NCI-H146 treated with DMSO at 0.1 percent for 48 hours (cell line): ENCODE data around the gene HOXD8.
A peak's percentile ranks its signal among the peaks of the same experiment; 100 is the strongest.

Experiments used
- DNase-seq: peaks from one replicate; lab custom pipeline; 2025; ENCODE audit not compliant: unreplicated experiment; lab: John Stamatoyannopoulos, UW

HOXD8 gene

GRCh38 chr2:176128172-176128981, 1.1 kb upstream of the HOXD8 start:
- DNase-seq: no peak

- no peak for DNase-seq
Observed at GRCh38 chr2:176129813-176130146, 275 bp downstream of the HOXD8 start.

- no peak for DNase-seq
Observed at GRCh38 chr2:176130147-176130956, 847 bp downstream of the HOXD8 start.

GRCh38 chr2:176130957-176131847, 1.7 kb downstream of the HOXD8 start:
- no peak for DNase-seq

GRCh38 chr2:176131848-176132158, 2.3 kb downstream of the HOXD8 start:
- DNase-seq: no peak

- DNase-seq: no peak
Observed at GRCh38 chr2:176132205-176133171, 3.0 kb downstream of the HOXD8 start.

GRCh38 chr2:176133389-176133788, 3.9 kb downstream of the HOXD8 start:
- no peak for DNase-seq

- no peak for DNase-seq
Observed at GRCh38 chr2:176134035-176134434, 4.5 kb downstream of the HOXD8 start.

GRCh38 chr2:176135035-176135440, 5.5 kb downstream of the HOXD8 start:
- DNase-seq: no peak

- no peak for DNase-seq
Observed at GRCh38 chr2:176136374-176137251, 7.1 kb downstream of the HOXD8 start.

GRCh38 chr2:176137252-176137580, 7.7 kb downstream of the HOXD8 start:
- DNase-seq: no peak

GRCh38 chr2:176137906-176138305, 8.4 kb downstream of the HOXD8 start:
- DNase-seq: no peak

GRCh38 chr2:176138526-176138922, 9.0 kb downstream of the HOXD8 start:
- no peak for DNase-seq

GRCh38 chr2:176138923-176139660, 9.6 kb downstream of the HOXD8 start:
- no peak for DNase-seq

- DNase-seq: no peak
Observed at GRCh38 chr2:176139661-176140512, 10.4 kb downstream of the HOXD8 start.

GRCh38 chr2:176140513-176141317, 11.2 kb downstream of the HOXD8 start:
- DNase-seq: peak; percentile 67

GRCh38 chr2:176142281-176142680, 12.8 kb downstream of the HOXD8 start:
- DNase-seq: no peak
